Measurements from ENCODE around the gene ARHGAP21.

DNA sequence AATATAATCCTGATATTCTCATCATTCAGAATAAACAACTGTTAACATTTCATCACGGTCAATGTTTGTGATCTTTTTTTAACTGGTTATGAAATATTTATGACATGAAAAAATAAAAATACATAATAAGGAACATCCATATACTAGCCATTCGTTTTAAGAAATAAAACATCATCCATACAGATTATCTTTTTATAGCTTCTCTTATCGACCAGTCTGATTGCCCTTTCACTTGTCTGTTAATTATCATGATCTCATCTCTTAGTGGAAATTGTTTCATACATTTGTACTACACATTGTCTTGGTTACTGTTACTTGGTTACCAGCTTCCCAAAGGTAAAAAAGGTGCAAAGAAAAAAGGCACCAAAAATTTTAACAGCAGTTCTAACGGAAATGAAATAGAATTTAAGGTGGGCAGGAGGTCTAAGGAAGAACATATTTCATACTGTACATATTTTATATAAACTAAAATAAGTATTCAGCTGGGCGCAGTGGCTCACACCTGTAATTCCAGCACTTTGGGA is 8.4 kb downstream of the ARHGAP21 start:
- TF ChIP-seq, protein P1, sequence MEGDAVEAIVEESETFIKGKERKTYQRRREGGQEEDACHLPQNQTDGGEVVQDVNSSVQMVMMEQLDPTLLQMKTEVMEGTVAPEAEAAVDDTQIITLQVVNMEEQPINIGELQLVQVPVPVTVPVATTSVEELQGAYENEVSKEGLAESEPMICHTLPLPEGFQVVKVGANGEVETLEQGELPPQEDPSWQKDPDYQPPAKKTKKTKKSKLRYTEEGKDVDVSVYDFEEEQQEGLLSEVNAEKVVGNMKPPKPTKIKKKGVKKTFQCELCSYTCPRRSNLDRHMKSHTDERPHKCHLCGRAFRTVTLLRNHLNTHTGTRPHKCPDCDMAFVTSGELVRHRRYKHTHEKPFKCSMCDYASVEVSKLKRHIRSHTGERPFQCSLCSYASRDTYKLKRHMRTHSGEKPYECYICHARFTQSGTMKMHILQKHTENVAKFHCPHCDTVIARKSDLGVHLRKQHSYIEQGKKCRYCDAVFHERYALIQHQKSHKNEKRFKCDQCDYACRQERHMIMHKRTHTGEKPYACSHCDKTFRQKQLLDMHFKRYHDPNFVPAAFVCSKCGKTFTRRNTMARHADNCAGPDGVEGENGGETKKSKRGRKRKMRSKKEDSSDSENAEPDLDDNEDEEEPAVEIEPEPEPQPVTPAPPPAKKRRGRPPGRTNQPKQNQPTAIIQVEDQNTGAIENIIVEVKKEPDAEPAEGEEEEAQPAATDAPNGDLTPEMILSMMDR (IDR thresholded peaks at IDR 0.05): no peak
- no peak for TF ChIP-seq EZH2 (IDR thresholded peaks at IDR 0.05; ENCODE audit: borderline replicate concordance, insufficient read depth, low read depth, low read length, poor library complexity, severe bottlenecking)

Measured in B cell (primary cell).